B cell (primary cell): ENCODE results near the gene SLK. TPM values are rescaled to one million over a fixed set of nuclear protein-coding genes. Genes with fewer than 3 reads are reported as not detected.

ENCODE experiments used
- ATAC-seq: fragments of 200-7000 bp; cut with Tn5 transposase; one replicate; pipeline ENCODE4 v1.10.0; 2021; ENCODE audit warnings: low read depth, mild to moderate bottlenecking, moderate number of reproducible peaks, moderate library complexity
- CTCF ChIA-PET: fragments of 350-600 bp; sonication (Branson Sonifier 250); formaldehyde crosslinking; loops from one replicate; lab custom pipeline; 2021; ENCODE audit warnings: antibody characterized with exemption, inconsistent platforms; lab: Charles Lee
- POLR2A ChIA-PET: fragments of 350-600 bp; sonication (Branson Sonifier 250); formaldehyde crosslinking; loops from one replicate; lab custom pipeline; 2021; ENCODE audit warnings: antibody characterized with exemption; lab: Charles Lee
- DNase-seq: peaks from one replicate; pipeline ENCODE4 v3.0.0; 2013
- H2AFZ ChIP-seq: 2 replicates; pipeline ENCODE4 v1.6.1; 2012; ENCODE audit warnings: mild to moderate bottlenecking, low read depth, low read length; ENCODE audit not compliant: insufficient read depth, poor library complexity, severe bottlenecking
- H3K27ac ChIP-seq, 2 donors: 1 replicate in 1 of 2; 2 replicates in 1 of 2; pipeline ENCODE4 v1.5.1; 2012 to 2013; ENCODE audit warnings: low read length in 2 of 2, mild to moderate bottlenecking in 2 of 2, moderate library complexity in 1 of 2
- H3K27me3 ChIP-seq, 4 experiments: fragments of 200-600 bp in 1 of 4; sonication (generic) in 1 of 4; replicated peaks in 1 of 4; 1 replicate in 2 of 4; 2 replicates in 2 of 4; pipeline versions ENCODE4 v1.6.1 to v1.7.0; 2013 to 2016; ENCODE audit warnings: low read length in 3 of 4, mild to moderate bottlenecking in 2 of 4, mixed read lengths in 1 of 4, moderate library complexity in 1 of 4; ENCODE audit not compliant: insufficient read depth in 4 of 4, control insufficient read depth in 3 of 4; ENCODE audit errors: control extremely low read depth in 1 of 4
- H3K36me3 ChIP-seq, 2 experiments: replicated peaks in 1 of 2; 1 replicate in 1 of 2; 2 replicates in 1 of 2; pipeline versions ENCODE4 v1.6.1 to v1.7.1; 2013; ENCODE audit warnings: low read length in 1 of 2; ENCODE audit not compliant: insufficient read depth in 2 of 2, control insufficient read depth in 1 of 2; ENCODE audit errors: control extremely low read depth in 1 of 2, extremely low read depth in 1 of 2
- H3K4me1 ChIP-seq, 2 donors: fragments of 200-600 bp in 1 of 2; sonication (generic) in 1 of 2; 1 replicate in 1 of 2; 2 replicates in 1 of 2; pipeline versions ENCODE4 v1.5.1 to v1.6.1; 2013 to 2017; ENCODE audit warnings: low read length in 2 of 2; ENCODE audit not compliant: control insufficient read depth in 2 of 2, insufficient read depth in 2 of 2
- H3K4me2 ChIP-seq: replicated peaks from 2 replicates; pipeline ENCODE3; 2012; ENCODE audit warnings: mild to moderate bottlenecking, low read depth, low read length; ENCODE audit not compliant: poor library complexity, severe bottlenecking
- H3K4me3 ChIP-seq, 5 experiments: fragments of 200-600 bp in 1 of 5; sonication (generic) in 1 of 5; 1 replicate in 3 of 5; 2 replicates in 2 of 5; pipeline versions ENCODE4 v1.5.1 to v1.7.0; 2011 to 2016; ENCODE audit warnings: low read length in 4 of 5, mild to moderate bottlenecking in 4 of 5, low read depth in 2 of 5, control low read depth in 1 of 5, moderate library complexity in 1 of 5; ENCODE audit not compliant: insufficient read depth in 1 of 5; ENCODE audit errors: control extremely low read depth in 1 of 5, extremely low read depth in 1 of 5
- H3K79me2 ChIP-seq: fragments of 200-600 bp; sonication (generic); one replicate; pipeline ENCODE4 v1.6.0; 2016; ENCODE audit warnings: low read length; ENCODE audit not compliant: control insufficient read depth, insufficient read depth
- H3K9ac ChIP-seq: fragments of 200-600 bp; sonication (generic); 2 replicates; pipeline ENCODE4 v1.6.1; 2017; ENCODE audit warnings: mild to moderate bottlenecking, low read length, moderate library complexity
- H3K9me3 ChIP-seq, 3 donors: one replicate each; pipeline versions ENCODE4 v1.6.1 to v1.7.1; 2013; ENCODE audit warnings: low read length in 2 of 3; ENCODE audit not compliant: control insufficient read depth in 2 of 3, insufficient read depth in 1 of 3; ENCODE audit errors: control extremely low read depth in 1 of 3
- H4K20me1 ChIP-seq: 2 replicates; pipeline ENCODE4 v1.6.0; 2012; ENCODE audit warnings: mild to moderate bottlenecking, low read length; ENCODE audit not compliant: insufficient read depth, control insufficient read depth, poor library complexity, severe bottlenecking
- H3K27ac Mint-ChIP-seq: one replicate; pipeline ENCODE4 v1.8.0; 2021; ENCODE audit warnings: mixed read lengths
- H3K27me3 Mint-ChIP-seq: one replicate; pipeline ENCODE4 v1.8.0; 2021; ENCODE audit warnings: mixed read lengths
- H3K4me1 Mint-ChIP-seq: one replicate; pipeline ENCODE4 v1.8.0; 2021; ENCODE audit warnings: mixed read lengths
- H3K4me3 Mint-ChIP-seq: one replicate; pipeline ENCODE4 v1.8.0; 2021; ENCODE audit warnings: mixed read lengths
- H3K9me3 Mint-ChIP-seq: one replicate; pipeline ENCODE4 v1.8.0; 2022; ENCODE audit warnings: mixed read lengths; ENCODE audit not compliant: insufficient read depth
- CTCF ChIP-seq: fragments of 200-600 bp; IDR thresholded peaks from one replicate; pipeline ENCODE4 v1.8.0; 2022; ENCODE audit warnings: antibody characterized with exemption, mild to moderate bottlenecking
- EZH2 ChIP-seq: IDR thresholded peaks from 2 replicates; pipeline ENCODE4 v1.6.1; 2012; ENCODE audit warnings: borderline replicate concordance, low read depth, mild to moderate bottlenecking, moderate library complexity, low read length; ENCODE audit not compliant: insufficient read depth, poor library complexity, severe bottlenecking
- WGBS: methylation state at CpG from one replicate; pipeline ENCODE4 v1.1.5; 2013; ENCODE audit warnings: missing lambda C conversion rate; ENCODE audit not compliant: insufficient coverage; 5-methylcytosine and 5-hydroxymethylcytosine counted together
- intact Hi-C: fragments of 100-400 bp; cut with micrococcal nuclease; formaldehyde crosslinking; loops from one replicate; pipeline ENCODE4 v1.10.0; 2022
- polyA plus RNA-seq: library from polyadenylated mRNA; depleted of rRNA; stranded (reverse); fragments of >200 nt; gene quantifications from 2 replicates; pipeline ENCODE4 v1.2.3, GENCODE V29; 2012
- total RNA-seq, 2 donors: library from RNA; stranded (reverse); fragments of 120-200 nt in 1 of 2; gene quantifications; 1 replicate in 1 of 2; 2 replicates in 1 of 2; pipeline versions ENCODE4 v1.2.3 to v1.2.4, GENCODE V29; 2013 to 2022

Gene SLK
- total and polyA plus RNA-seq, 2 donors (not counting 1 experiment from before 2014, with no cell fraction given) = 2.9 to 24.5 TPM

DNA sequence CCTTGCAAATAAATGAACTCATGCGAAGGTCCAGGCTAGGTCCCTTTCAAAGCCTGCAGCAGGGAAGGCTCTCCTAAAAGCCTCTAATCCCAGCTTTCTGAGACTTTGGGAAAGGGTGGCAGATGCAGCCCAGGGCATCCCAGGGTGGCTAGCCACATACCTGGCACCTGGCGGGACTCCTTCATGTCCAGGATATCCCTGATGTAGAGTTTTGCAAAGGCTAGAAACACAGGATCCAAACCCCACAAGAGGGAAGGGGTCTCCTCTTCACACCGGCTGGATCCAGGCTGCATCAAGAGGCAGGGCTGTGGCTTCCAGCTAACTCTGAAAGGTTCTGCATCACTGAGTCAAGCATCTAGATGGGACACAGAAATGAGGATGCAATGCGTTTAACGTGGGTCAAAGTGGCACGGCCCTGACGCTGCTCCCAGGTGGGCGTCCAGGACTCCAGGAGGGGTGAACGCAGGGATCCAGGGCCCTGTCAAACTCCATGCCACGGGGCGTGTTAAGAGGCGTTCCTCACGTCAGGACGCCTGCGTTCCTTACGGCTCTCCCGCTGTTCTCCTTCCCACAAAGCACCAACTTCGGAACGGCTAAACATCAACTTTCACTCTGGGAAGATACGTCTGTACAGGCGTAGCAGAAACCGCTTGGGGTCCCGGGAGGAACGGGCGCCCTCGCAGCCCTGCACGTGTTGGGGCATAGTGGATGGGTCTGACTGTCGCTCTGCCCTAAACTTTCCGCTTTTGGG is 49.5 kb upstream of the SLK start:
- peak overlapping the region; percentile 90 for H2AFZ ChIP-seq
- POLR2A ChIA-PET = interaction anchor here (0.7 to 1.4 kb wide), 3 partner anchors 10 to 421 kb away, joined by 3 to 16 read pairs (median 4); partner anchors contain the start of gene ITPRIP
- peaks cover 27 to 40% of the 10 kb centered on the region in 2 donors for H3K4me1 ChIP-seq
- H3K9me3 ChIP-seq = peaks cover 0 to 10% (median 7%) of the 10 kb centered on the region in 3 donors
- ATAC-seq (peak; percentile 0), DNase-seq (no peak)
- H3K9ac ChIP-seq = peak overlapping the region; percentile 93
- intact Hi-C loops = loop anchor here (1.0 to 5.0 kb wide), 6 partner anchors 9 to 420 kb away; partner anchors contain the start of genes CFAP43, ITPRIP and SLK
- peaks cover 34% of the 10 kb centered on the region for H3K4me1 Mint-ChIP-seq
- TF ChIP-seq CTCF (no peak), EZH2 (no peak)
- CTCF ChIA-PET = interaction anchor here (1.1 to 1.5 kb wide), 2 partner anchors 30 to 204 kb away, joined by 4 to 6 read pairs; partner anchors contain the start of gene SFR1
- peak overlapping the region; percentile 92 for H3K4me2 ChIP-seq
- H3K27ac ChIP-seq = peak overlapping the region; percentile 78 to 85
- no peaks in the 10 kb centered on the region for H4K20me1 ChIP-seq
- H3K4me3 Mint-ChIP-seq = peak overlapping the region; percentile 99
- H3K79me2 ChIP-seq = peaks cover 19% of the 10 kb centered on the region
- no peaks in the 10 kb centered on the region for H3K36me3 ChIP-seq
- peak overlapping the region; percentile 67 to 95 (median 94) for H3K4me3 ChIP-seq
- no peaks in the 10 kb centered on the region for H3K27me3 ChIP-seq
- H3K9me3 Mint-ChIP-seq = peaks cover 2% of the 10 kb centered on the region
- H3K27me3 Mint-ChIP-seq = no peaks in the 10 kb centered on the region
- peak overlapping the region; percentile 96 for H3K27ac Mint-ChIP-seq
- WGBS = under 1% methylated on average over 24 of the region's 29 CpGs
